IgD-negative memory B cell (primary cell): Measurements from ENCODE around the gene SPTAN1. TPM values are rescaled to one million over a fixed set of nuclear protein-coding genes. Genes with fewer than 3 reads are reported as not detected.
A peak's percentile ranks its signal among the peaks of the same experiment; 100 is the strongest.
"Not testable (repeated sequence)": the region's sequence is repeated elsewhere in the genome, so short reads cannot be mapped to it uniquely, and the experiment has no call there.

Experiments used
- H3K27ac Mint-ChIP-seq, 3 donors: one replicate each; pipeline ENCODE4 v1.8.0; 2020 to 2022; ENCODE audit warnings: mild to moderate bottlenecking in 3 of 3, mixed read lengths in 3 of 3, moderate library complexity in 1 of 3
- H3K27me3 Mint-ChIP-seq: one replicate; pipeline ENCODE4 v1.8.0; 2021; ENCODE audit warnings: mixed read lengths
- H3K36me3 Mint-ChIP-seq: one replicate; pipeline ENCODE4 v1.8.0; 2020; ENCODE audit warnings: mild to moderate bottlenecking, mixed read lengths
- H3K4me1 Mint-ChIP-seq, 3 donors: one replicate each; pipeline ENCODE4 v1.8.0; 2020 to 2022; ENCODE audit warnings: mixed read lengths in 3 of 3, mild to moderate bottlenecking in 1 of 3
- H3K4me3 Mint-ChIP-seq, 4 donors: one replicate each; pipeline ENCODE4 v1.8.0; 2020 to 2022; ENCODE audit warnings: mild to moderate bottlenecking in 4 of 4, mixed read lengths in 4 of 4, moderate library complexity in 3 of 4
- H3K9me3 Mint-ChIP-seq, 3 donors: one replicate each; pipeline ENCODE4 v1.8.0; 2020 to 2021; ENCODE audit warnings: mixed read lengths in 3 of 3, mild to moderate bottlenecking in 1 of 3
- polyA plus RNA-seq: library from polyadenylated mRNA; unstranded; fragments of 300-500 nt; fragmentation: Illumina TruSeq; gene quantifications from one replicate; pipeline ENCODE4 v1.2.3, GENCODE V29; 2021

SPTAN1 gene
- 88.0 TPM for polyA plus RNA-seq

DNA sequence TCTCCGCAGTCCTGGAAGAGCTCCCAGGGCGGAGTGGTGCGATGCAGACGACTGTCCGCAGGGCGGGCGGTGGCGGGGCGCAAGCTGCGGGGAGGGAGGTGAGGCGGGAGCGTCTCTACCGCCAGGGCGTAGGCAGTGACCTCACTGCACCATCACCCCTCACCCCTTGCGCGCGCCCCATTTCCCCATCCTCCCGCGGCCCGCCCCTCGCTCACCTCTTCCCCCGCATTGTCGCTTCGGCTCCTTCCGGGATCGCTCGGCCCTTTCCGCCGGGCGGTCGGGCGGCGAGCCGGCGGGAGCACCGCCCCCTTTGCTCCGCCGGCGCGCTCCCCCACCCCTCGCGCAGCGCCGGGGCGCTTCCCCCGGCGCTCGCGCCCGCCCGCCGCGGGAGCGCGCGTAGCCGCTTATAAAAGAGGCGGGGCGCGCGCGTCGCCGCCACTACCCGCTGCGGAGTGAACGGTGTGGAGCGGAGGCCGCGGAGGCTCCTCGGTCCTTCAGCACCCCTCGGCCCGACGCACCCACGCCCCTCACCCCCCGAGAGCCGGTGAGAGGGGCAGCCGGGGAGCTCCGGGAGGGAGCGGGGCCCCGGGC is at the start of gene SPTAN1:
Gene SPTAN1 (plus strand): TSS at position 435 of the 591 bp plus-strand sequence. CDS start 14,154 bp downstream, outside the sequence.
- Mint-ChIP-seq H3K27ac (peak within 1 kb of the TSS in 2 of 3 donors; percentile 93 to 96), H3K4me1 (peaks cover 14 to 20% (median 19%) of the 10 kb centered on the region in 3 donors), H3K36me3 (no peaks in the 10 kb centered on the region), H3K4me3 (peak within 1 kb of the TSS; percentile 91 to 99 (median 96)), H3K27me3 (no peaks in the 10 kb centered on the region), H3K9me3 (no peaks in the 10 kb centered on the region)

DNA sequence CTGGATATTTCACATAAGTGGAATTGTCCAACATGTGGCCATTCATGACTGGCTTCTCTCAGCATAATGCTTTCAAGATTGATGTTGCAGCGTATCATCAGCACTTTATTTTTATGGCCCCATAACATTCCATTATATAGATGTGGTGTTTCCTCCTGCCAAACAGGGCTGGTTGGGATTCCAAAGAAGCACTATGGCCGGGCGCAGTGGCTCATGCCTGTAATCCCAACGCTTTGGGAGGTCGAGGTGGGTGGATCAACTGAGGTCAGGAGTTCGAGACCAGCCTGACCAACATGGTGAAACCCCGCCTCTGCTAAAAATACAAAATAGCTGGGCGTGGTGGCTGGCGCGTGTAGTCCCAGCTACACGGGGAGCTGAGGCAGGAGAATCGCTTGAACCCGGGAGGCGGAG is 49.0 kb upstream of the SPTAN1 start:
- H3K4me3 Mint-ChIP-seq, result peak overlapping the region in 3 of 4 donors; percentile 70 to 97 (median 83)
- H3K27me3 Mint-ChIP-seq, H3K9me3 Mint-ChIP-seq, H3K36me3 Mint-ChIP-seq: not testable (repeated sequence)
- peaks cover 11 to 15% (median 13%) of the 10 kb centered on the region in 3 donors for H3K4me1 Mint-ChIP-seq
- H3K27ac Mint-ChIP-seq, result peak overlapping the region in 2 of 3 donors; percentile 90 to 93

DNA sequence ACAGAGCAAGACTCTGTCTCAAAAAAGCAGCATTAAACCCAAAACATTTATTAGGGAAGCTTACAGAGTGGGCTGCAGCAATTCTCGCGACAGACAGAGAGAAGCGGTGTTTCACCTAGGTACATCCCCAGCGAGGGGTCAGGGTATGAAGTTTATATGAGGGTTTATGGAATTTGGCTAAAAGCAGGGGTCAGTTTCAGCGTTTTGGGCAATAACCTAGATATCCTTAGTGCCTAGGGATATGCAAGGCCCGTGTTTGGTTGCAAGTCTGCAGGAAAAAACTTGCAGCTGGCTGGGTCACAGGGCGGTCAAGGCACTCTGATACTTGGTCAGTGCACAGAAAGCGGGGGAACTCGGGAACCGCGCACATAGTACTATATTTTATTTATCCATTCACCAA is 48.5 kb upstream of the SPTAN1 start:
- Mint-ChIP-seq H3K36me3 (no peaks in the 10 kb centered on the region), H3K4me1 (peaks cover 15 to 19% (median 16%) of the 10 kb centered on the region in 3 donors), H3K4me3 (peak overlapping the region; percentile 83 to 100 (median 97)), H3K9me3 (no peaks in the 10 kb centered on the region), H3K27me3 (no peaks in the 10 kb centered on the region), H3K27ac (peak overlapping the region in 2 of 3 donors; percentile 90 to 93)

DNA sequence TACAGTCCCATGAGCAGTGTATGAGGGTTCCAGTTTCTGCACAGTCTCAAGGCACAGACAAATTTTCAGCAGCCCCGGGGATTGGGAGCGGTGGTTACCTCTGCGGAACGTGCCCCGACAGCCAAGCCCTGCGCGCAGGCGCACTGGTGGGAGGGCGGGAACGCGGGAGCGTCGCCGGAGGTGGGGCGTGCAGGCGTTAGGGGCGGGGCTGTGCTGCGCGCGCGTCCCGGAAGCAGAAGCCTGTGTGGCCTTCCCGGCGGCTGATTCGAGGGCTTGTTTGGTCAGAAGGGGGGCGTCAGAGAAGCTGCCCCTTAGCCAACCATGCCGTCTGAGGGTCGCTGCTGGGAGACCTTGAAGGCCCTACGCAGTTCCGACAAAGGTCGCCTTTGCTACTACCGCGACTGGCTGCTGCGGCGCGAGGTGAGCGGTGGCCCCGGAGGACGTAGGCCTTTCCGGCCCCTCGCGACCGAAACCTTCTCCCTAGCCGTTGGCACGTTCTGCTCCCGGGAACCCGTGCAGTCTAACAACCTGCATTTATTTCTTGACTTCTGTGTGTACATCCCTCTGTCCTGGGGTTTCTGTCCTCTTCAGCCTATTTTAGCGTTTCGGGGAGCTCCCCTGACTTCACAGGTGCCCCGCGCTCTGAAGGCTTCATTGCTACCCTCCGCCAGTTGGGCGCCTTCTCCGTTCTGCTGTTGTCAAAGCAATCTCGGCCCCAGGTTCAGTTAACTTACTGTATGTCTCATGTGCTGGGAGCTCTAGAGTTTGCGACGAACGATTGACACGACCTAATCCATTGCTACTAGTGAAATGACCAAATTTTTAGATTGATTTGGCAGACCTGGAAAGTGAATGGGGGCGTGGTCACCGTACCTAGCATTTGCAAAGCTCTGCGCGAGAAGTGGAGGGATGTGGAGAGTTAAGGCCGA is 47.6 kb upstream of the SPTAN1 start, which contains the start of gene GLE1:
Gene GLE1 (plus strand): TSS at position 235 of the 929 bp plus-strand sequence. CDS start 87 bp downstream, at position 322.
- Mint-ChIP-seq H3K27ac (peak within 1 kb of the TSS; percentile 90 to 98 (median 93)), H3K27me3 (no peaks in the 10 kb centered on the region), H3K9me3 (no peaks in the 10 kb centered on the region), H3K36me3 (no peaks in the 10 kb centered on the region), H3K4me3 (peak within 1 kb of the TSS; percentile 93 to 100 (median 97)), H3K4me1 (peaks cover 22 to 23% (median 22%) of the 10 kb centered on the region in 3 donors)

DNA sequence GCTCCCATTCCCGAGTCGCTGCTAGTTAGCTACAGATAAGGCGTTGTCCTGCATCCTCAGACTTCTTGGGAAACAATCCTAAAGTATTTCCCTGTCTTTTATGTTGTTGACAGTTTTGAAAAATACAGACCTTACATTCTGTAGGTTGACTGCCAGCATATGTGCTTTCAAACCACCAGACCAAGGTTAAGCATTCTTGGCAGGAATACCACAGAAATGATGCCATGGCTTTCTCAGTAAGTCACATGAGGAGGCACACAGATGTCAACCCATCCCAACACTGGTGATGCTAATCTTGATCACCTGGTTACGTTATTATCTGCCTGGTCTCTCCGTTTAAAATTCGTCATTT is 47.0 kb upstream of the SPTAN1 start:
- Mint-ChIP-seq H3K27me3 (no peaks in the 10 kb centered on the region), H3K36me3 (no peaks in the 10 kb centered on the region), H3K4me3 (peak overlapping the region; percentile 93 to 100 (median 97)), H3K27ac (peak overlapping the region in 2 of 3 donors; percentile 90 to 98), H3K4me1 (peaks cover 22 to 23% (median 22%) of the 10 kb centered on the region in 3 donors), H3K9me3 (no peaks in the 10 kb centered on the region)

DNA sequence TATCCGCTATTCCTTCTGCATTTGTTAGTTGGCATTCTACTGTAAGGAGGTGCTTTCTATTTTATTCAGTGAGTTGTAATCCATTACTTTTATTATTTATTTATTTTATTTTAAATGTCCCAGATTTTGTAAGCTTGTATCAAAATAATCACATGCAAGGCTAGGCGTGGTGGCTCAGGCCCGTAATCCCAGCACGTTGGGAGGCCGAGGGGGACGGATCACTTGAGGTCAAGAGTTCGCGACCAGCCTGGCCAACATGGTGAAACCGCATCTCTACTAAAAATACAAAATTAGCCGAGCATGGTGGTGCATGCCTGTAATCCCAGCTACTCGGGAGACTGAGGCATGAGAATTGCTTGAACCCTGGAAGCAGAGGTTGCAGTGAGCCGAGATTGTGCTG is 46.5 kb upstream of the SPTAN1 start:
- H3K27me3 Mint-ChIP-seq, H3K9me3 Mint-ChIP-seq, H3K36me3 Mint-ChIP-seq: not testable (repeated sequence)
- peak overlapping the region in 1 of 3 donors; percentile 90 for H3K27ac Mint-ChIP-seq
- peak overlapping the region in 3 of 4 donors; percentile 49 to 97 (median 93) for H3K4me3 Mint-ChIP-seq
- H3K4me1 Mint-ChIP-seq, result peaks cover 22 to 23% (median 22%) of the 10 kb centered on the region in 3 donors

DNA sequence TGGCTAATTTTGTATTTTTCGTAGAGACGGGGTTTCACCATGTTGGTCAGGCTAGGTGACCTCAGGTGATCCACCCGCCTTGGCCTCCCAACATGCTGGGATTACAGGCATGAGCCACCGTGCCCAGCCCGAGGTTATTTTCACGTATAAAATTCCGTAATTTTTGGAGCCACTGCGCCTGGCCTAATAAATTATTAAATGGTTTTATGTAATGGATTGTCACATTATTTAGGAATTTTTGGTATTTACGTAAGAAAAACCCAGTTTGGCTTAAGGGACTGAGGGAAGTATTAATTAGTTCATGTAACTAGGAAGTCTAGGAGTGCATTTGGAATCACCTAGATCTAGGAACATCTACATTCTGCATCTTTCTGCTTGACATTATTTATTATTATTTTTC is 39.6 kb upstream of the SPTAN1 start:
- H3K4me3 Mint-ChIP-seq, result no peak overlapping the region
- H3K9me3 Mint-ChIP-seq, result no peaks in the 10 kb centered on the region
- no peaks in the 10 kb centered on the region for H3K27me3 Mint-ChIP-seq
- no peak overlapping the region for H3K27ac Mint-ChIP-seq
- peaks cover 12 to 19% (median 15%) of the 10 kb centered on the region in 3 donors for H3K4me1 Mint-ChIP-seq
- peaks cover 5% of the 10 kb centered on the region for H3K36me3 Mint-ChIP-seq

DNA sequence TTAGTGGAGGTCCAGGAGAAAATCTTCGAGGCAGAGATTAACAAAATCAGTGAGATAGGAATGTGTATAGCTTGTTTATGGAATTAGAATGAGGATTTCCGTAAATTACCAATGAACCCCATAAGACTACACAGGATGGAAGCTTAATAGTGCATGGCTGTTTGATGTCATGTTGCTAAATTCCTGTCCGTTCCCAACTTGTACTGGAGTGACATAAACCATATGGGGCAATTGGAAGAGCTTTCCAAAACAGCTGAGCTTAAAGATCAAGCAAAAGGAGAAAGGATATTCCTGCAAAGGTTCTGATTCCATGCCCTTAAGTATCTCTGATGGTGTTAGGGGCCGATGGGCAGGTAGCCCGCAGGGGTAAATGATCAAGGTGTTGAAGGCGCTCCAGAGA is 30.4 kb upstream of the SPTAN1 start:
- Mint-ChIP-seq H3K4me1 (no peaks in the 10 kb centered on the region), H3K36me3 (peaks cover 15% of the 10 kb centered on the region), H3K27ac (no peak overlapping the region), H3K27me3 (no peaks in the 10 kb centered on the region), H3K4me3 (no peak overlapping the region), H3K9me3 (no peaks in the 10 kb centered on the region)

DNA sequence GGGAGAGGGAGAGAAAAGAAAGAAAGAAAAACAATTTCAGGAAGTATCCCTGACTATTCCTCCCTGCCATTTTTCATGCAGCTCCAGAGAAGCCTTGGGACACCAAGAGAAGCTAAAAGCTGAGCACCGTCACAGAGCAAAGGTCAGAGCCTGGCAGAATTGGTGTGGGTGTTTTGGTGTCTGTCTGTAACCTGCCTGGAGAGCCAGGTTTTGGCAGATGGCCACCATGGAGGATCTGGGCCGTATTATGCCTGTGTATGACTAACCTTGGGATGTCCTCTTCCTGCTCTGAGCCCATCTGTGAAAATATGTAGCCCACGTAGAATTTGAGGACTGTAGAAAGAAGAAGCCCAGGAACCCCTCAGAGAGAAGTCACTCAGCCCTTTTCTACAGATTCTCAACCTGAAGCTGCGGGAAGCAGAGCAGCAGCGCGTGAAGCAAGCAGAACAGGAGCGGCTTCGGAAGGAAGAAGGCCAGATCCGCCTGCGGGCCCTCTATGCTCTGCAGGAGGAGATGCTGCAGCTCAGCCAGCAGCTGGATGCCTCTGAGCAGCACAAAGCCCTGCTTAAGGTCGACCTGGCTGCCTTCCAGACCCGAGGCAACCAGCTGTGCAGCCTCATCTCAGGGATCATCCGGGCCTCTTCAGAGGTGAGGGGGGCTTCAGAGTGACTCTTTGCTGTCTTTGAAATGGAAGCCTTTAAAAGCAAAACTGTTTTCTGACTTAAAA is 29.0 kb upstream of the SPTAN1 start:
- no peaks in the 10 kb centered on the region for H3K9me3 Mint-ChIP-seq
- no peaks in the 10 kb centered on the region for H3K4me1 Mint-ChIP-seq
- H3K36me3 Mint-ChIP-seq, result peaks cover 13% of the 10 kb centered on the region
- H3K4me3 Mint-ChIP-seq, result no peak overlapping the region
- H3K27ac Mint-ChIP-seq, result no peak overlapping the region
- H3K27me3 Mint-ChIP-seq, result no peaks in the 10 kb centered on the region

DNA sequence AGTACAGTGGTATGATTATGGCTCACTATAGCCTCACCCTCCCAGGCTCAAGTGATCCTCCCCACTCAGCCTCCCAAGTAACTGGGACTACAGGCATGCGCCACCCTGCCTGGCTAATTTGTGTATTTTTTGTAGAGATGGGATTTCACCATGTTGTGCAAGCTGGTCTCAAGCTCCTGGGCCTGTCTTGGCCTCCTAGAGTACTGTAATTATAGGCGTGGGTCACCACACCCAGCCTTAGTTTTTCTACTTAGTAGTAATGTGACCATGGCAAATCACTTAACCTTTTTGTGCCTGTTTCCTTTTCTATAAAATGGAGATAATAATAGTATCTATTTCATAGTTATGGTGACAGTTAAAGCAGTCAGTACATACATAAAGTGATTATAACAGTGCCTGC is 25.7 kb upstream of the SPTAN1 start:
- H3K27me3 Mint-ChIP-seq, result no peaks in the 10 kb centered on the region
- H3K36me3 Mint-ChIP-seq, result peaks cover 6% of the 10 kb centered on the region
- no peaks in the 10 kb centered on the region for H3K4me1 Mint-ChIP-seq
- H3K9me3 Mint-ChIP-seq, result no peaks in the 10 kb centered on the region
- no peak overlapping the region for H3K4me3 Mint-ChIP-seq
- H3K27ac Mint-ChIP-seq, result no peak overlapping the region

DNA sequence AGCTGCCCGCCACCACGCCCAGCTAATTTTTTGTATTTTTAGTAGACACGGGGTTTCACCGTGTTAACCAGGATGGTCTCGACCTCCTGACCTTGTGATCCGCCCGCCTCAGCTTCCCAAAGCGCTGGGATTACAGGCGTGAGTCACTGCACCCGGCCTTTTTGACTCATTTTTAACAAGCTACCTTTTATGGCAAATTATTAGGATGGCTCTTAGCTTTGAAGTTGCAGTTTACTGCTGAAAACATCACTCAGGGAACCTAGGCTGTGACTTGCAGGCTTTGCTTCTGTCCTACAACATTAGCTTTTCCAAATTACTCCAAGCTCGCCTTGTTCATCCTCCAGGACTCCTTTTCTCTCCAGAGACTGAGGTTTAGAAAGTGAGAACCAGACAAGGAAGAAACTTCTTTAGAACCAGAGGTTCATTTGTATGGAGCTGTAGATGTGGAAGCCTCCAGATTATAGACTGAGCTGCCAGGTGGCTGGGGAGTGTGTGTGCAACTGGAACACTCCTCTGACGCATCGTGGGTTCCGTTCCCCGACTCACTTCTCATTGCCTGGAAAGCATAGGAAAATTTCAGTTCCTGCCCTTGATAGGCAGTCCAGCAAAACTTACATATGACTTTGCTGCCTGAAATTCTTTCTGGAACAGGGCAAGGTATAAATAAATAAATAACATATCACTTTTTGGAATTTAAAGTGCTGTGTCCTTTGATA is 23.8 kb upstream of the SPTAN1 start:
- H3K4me3 Mint-ChIP-seq, result no peak overlapping the region
- H3K27me3 Mint-ChIP-seq, result no peaks in the 10 kb centered on the region
- H3K4me1 Mint-ChIP-seq, result no peaks in the 10 kb centered on the region
- no peak overlapping the region for H3K27ac Mint-ChIP-seq
- peaks cover 3% of the 10 kb centered on the region for H3K36me3 Mint-ChIP-seq
- no peaks in the 10 kb centered on the region for H3K9me3 Mint-ChIP-seq

DNA sequence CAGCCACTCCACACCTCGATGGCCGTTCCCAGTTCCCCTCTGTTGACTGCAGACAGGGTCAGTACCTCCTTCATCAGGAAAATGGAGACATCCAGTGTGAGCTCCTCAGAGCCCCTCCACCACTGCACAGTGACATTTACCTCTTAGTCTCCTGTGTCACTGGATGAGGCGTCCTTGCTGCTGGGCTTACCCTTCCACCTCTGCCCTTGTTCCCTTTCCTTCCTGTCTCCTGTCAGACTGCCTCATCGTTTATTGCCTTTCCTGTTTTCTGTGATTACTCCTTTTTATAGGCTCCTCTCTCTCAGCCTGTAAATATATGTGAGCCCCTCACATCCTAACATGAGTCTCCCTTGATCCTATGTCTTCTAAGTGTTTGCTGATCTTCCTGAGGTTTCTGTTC is 23.2 kb upstream of the SPTAN1 start:
- H3K9me3 Mint-ChIP-seq, result no peaks in the 10 kb centered on the region

DNA sequence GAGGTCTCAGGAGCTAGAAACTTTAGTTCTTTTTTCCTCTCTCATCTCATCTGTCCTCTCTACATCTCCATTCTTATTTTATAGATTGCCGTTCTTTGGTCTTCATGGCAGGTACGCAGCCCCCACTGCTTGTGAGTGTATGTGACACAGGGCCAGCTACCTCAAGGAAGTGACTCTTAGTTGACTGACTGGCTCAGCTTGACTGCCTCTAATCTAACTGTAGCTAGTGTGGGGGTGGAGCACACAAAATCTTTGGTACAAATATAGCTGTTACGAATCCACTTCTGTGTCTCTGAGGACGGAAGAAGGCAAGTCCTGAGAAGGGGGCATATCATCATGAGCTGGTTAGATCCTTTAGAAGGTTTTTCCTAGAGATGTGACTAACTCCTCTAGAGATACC is 19.8 kb upstream of the SPTAN1 start:
- Mint-ChIP-seq H3K9me3 (no peaks in the 10 kb centered on the region), H3K36me3 (peaks cover 3% of the 10 kb centered on the region), H3K27me3 (no peaks in the 10 kb centered on the region), H3K4me3 (no peak overlapping the region), H3K27ac (no peak overlapping the region), H3K4me1 (no peaks in the 10 kb centered on the region)

More for the DNA sequence above, 23.2 kb upstream of the SPTAN1 start:
- Mint-ChIP-seq H3K27ac (no peak overlapping the region), H3K36me3 (peaks cover 3% of the 10 kb centered on the region), H3K4me3 (no peak overlapping the region), H3K27me3 (no peaks in the 10 kb centered on the region), H3K4me1 (no peaks in the 10 kb centered on the region)

DNA sequence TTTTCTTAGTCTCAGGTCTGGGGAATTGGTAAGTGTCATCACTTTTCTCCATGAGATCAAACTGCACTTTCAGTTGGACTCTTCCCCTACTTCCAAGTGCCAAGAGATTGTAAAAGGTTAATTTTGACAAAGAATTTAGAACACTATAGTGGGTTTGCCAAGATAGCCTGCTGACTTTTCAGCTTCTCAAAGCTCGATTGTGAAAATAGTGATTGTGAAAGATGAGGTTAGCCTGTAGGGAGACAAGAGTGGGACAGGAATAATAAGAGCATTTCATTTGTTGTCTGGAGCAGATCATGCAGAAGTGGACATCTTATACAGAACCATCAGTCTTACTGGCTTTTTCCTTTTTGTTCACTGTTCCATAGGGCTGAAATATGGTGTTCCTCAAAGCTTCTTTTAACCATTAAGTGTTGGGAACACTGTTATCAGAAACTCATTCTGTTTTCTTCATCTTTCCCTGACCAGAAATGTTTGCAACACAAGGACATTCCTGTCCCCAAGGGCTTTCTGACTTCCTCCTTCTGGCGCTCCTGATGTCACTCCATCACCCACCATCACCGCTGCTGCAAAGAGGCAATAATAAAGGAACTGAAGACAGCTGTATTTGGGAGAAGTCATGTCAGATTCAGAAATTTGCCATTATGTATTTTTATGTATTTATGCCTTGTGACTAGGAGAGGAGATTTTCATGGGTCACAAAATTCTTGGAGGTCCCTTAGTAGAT is 11.6 kb upstream of the SPTAN1 start:
- Mint-ChIP-seq H3K4me3 (no peak overlapping the region), H3K36me3 (no peaks in the 10 kb centered on the region)

More for the DNA sequence above, 11.6 kb upstream of the SPTAN1 start:
- Mint-ChIP-seq H3K27me3 (no peaks in the 10 kb centered on the region), H3K9me3 (no peaks in the 10 kb centered on the region), H3K27ac (no peak overlapping the region), H3K4me1 (peaks cover 0 to 2% (median 0%) of the 10 kb centered on the region in 3 donors)
